NCI-H524 (cell line): ENCODE measurements around the gene WFS1.

ENCODE experiments used
- DNase-seq, 2 experiments: peaks; one replicate each; lab custom pipeline; 2025; lab: John Stamatoyannopoulos, UW

WFS1 gene

DNA sequence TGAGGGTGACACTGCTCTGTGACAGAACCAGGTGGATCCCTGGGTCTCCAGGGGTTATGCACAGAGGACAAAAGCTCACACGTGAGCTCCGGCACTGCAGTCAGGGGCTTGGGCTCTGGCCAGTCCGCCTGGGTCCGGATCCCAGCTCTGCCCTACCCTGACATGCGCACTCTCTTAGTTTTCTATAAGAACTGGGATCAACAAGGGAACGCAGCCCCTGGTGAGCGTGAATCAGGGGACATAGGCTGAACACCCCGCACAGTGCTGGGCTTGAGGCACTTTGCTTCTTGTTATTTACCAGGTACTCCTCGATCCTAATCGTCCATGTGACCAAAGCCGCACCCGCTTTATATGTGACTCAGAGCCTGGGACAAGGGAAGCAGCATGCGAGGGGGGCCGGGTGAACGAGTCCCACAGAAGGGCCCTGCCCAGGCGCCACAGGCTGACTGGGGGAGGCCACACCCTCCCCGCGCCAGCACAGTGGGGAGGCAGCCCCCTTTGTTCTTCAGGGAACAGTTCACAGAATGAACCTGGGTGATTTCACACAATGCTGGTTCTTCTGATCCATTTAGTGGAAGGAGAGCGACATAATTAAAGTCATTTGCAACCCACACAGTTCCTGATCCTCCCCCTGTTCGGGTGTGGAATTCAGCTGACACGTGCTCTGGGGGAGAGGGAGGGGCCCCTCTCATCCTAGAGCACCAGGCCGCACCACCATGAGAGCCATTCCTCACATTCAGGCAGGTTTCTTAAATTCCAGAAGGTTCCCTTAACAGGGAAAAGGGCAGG, 55.5 kb downstream of the WFS1 start:
- no peak for DNase-seq

DNA sequence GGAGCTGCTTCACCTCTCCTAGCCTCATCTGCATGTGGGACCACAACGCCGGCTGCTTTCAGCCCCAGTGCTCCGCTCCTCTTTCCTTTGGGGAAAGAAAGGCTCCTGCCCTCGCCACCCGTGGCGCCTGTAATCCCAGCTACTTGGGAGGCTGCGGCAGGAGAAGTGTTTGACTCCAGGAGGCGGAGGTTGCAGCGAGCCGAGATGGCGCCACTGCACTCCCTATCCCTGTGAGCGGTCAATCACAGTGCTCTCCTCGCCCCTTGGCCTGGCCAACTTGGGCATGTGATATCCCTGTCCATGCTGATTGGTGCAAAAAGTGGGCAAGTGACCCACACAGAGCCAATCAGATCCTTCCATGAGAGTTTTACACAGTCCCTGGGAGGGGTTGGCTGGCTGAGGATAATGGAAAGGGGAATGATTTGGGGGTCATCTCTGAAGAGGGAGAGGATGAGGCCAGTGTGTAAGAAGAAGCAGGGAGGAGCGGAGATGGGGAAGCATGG, 56.2 kb downstream of the WFS1 start:
- DNase-seq, result no peak

DNA sequence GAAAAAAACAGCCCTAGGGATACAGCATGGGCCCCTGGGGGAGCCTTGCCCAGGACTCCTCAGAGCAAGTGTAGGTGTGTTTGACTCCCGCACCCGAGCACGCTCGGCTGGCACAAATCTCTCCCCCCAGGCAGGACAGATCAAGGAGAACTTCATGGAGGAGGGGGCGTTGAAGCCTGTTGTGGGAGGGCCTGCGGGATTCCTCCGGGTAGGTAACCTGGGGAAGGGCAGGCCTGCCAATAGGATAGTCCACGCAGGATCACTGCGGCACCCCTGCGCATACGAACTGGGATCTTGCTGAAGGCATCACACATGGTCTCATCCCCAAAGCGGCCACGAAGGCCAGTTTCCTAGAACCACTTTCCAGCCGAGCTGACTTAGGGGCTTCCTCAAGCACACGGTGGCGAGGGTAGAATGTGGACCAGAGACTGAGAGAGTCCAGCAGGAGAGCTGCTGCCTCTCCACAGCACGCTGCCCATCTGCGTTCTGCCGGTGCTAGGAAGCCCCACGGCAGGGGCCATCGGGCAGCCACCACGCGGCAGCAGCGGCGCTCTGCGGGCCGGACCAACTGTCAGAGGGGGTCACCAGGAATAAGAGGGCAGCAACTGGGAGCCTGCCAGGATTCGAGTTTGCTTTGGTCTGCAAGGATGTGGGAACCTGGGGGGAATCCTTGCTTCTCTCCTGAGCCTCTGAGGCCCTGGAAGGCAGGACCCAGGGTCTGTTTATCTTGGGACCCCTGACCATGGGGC, 56.8 kb downstream of the WFS1 start:
- no peak for DNase-seq

DNA sequence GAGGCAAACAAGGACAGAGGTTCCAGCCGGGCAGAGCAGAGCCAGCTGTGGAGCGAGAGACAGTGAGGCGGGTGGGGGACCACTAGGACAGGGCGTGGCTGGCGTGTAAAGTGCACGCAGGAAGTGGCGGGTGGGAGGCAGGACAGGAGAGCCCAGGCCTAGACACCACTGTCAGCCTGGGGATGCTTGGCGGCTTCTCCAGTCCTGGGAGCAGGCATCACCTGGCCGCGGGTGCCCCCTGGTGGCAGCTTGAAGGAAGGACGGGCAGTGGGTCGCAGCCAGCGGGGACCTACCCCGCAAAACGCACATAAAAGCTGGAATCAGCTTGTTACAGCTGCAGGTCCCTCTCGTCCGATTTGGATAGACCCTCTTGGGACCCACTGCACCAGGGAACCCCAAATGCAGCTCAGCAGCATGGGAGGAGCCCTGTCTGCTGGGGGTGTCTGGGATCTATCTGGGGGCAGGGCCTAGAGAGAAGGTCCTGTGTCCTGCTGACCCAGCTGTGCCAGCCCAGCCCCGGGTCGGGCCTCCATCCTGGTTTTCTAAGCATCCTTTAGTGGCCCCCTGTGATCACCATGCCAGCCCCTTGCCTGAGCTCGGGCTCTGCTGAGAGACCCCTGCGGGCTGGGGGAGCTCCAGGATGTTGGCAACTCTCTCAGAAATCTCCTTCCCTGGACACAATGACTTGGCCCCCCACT, 57.7 kb downstream of the WFS1 start:
- peak; percentile 33 to 65 for DNase-seq

DNA sequence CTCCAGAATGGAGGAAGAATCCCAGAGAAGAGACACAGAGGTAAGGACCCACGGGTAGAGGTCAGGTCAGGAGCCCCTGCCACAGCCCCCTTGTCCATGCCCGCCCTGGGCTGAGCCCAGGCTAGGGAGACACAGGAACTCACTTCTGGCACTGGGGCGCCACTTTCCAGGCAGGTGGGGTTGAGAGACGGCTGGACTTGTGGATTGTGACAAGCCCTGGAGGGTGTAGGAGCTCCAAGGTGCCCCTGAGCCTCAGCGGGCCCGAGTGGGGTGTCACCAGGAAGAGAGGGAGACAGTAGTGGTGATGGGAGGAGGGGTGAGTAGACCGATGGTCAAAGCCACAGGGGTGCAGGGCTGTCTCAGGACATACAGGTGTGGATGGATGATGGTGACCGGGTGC, 58.9 kb downstream of the WFS1 start:
- DNase-seq, result no peak

DNA sequence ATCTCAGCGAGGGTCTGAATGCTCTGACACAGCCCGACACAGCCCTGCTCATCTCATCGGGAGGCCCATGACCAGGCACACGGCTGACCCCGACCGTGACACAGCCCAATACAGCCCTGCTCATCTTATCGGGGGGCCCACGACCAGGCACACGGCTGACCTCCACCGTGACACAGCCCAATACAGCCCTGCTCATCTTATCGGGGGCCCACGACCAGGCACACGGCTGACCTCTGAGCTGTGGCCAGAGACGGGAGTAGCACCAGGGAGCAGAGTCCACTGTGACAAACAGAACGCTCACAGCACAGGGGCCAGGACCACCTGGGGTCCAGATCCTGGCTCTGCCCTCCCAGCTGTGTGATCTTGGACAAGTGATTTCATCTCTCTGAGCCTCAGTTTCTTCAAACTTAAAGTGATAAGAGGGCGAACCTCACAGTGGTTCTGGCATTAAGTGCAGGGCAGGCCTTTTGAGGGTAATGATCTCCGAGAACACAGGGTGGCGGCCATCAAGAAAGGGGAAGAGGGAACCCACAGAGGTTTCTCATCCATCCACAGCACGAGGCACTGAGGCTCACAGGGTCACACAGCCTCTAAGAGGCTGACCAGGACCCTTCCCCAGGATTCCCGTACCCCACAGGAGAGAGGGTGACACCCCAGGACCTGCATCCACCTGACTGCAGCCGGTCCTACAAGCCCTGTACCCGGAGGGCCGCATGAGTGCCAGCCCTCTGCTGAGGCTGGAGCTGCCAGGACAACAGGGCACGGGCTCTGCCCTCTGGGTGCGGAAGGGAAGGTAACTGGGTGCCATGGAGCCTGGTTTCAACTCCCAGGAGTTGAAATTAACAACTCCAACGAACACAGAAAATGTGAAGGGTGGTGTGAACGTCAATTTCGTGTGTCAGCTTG, 60.1 kb downstream of the WFS1 start:
- no peak for DNase-seq

DNA sequence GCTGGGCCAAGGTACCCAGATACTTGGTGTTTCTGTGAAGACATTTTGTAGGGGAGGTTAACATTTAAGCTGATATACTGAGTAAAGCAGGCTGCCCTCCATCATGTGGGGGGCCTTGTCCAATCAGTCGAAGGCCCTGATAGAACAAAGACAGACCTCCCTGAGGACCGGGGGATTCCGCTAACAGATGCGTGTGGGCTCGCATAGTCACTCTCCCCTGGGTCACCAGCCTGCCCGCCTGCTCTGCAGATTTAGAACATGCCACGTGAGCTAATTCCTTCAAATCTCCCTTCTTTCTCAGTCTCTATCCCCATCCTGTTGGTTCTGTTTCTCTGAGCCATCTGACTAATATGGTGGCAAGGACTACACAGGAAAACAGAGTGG, 60.7 kb downstream of the WFS1 start:
- no peak for DNase-seq

DNA sequence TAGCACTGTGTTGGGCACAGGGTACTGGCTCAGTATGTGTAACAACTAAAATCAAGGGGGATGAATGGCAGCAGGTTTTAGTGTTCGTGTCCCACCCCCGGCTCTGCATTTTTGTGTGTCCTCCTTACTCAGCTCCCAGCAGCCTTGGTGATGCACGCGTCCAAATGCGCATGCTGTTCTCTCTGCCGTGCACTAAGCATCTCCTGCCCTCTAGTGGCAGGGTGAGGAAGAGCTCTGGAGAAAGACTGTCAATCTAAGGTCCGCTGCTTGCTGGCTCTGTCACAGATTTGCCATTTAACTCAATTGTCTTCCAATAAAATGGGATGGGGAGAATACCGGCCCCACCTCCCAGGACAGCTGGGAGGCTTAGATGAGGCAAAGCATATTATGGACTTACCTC, 61.4 kb downstream of the WFS1 start:
- peak in 1 of 2 experiments; percentile 47 for DNase-seq

DNA sequence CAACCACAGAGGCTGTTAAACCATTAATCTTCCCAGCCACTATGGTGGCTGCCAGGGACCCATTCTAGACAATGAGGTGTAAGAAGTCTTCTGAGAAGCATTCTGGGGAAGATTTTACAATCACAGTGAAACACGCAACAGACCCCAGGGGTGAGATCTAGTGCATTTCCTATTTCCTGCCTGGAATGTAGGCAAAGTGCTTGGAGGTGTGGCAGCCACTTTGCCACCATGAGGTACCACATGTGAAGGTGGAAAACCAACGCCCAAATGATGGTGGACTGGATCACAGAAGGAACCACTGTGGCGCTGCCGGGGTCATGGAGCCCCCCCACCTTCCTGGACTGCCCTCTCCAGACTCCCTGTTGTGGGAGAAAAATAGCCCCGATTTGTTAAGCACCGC, 61.8 kb downstream of the WFS1 start:
- DNase-seq, result no peak

DNA sequence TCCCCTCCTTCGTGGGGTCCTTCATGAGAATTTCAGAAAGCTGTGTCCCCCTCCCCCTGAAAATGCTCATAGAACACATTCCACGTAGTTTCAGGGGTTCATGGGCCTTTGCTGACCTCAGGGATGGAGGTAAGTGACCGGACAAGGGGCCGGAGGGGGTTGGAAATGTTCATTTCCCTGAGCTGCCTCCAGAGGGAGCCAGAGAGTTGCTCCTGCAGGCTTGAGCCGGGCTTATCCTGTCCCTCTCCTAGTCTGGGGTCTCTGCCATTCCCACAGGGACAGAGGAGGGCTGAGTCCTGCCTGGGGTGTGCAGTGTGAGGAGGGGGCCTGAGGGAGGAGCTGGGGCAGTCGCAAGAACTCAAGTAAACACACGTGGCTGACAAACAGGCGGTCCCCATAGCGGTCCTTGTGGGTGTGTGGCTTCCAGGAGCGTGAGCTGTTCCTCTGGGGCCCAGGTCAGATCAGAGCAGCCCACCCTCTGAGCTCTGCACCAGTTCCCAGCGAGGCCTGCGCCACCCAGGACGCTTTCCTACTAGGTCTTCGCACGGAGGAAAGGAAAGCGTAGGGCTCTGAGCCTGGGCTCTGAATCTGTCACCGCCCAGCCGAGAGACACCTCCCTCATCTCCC, 62.5 kb downstream of the WFS1 start:
- DNase-seq, result peak in 1 of 2 experiments; percentile 48

DNA sequence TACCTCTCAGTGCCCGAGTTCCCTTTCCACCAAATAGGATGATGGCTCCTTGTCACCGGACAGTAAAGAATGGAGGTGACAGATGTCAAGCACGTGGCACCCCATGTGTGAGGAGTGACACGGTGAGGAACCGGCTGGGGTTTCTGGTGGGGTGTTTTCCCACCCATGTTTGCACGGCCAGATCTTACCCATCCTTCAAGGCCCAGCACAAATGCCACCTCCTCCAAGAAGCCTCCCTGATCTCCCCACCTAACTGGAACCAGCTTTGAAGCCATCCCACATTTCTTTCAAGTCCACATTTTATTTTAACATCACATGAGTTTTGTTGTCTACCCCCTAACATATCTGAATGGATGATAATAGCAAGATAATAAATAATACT, 63.0 kb downstream of the WFS1 start:
- no peak for DNase-seq

DNA sequence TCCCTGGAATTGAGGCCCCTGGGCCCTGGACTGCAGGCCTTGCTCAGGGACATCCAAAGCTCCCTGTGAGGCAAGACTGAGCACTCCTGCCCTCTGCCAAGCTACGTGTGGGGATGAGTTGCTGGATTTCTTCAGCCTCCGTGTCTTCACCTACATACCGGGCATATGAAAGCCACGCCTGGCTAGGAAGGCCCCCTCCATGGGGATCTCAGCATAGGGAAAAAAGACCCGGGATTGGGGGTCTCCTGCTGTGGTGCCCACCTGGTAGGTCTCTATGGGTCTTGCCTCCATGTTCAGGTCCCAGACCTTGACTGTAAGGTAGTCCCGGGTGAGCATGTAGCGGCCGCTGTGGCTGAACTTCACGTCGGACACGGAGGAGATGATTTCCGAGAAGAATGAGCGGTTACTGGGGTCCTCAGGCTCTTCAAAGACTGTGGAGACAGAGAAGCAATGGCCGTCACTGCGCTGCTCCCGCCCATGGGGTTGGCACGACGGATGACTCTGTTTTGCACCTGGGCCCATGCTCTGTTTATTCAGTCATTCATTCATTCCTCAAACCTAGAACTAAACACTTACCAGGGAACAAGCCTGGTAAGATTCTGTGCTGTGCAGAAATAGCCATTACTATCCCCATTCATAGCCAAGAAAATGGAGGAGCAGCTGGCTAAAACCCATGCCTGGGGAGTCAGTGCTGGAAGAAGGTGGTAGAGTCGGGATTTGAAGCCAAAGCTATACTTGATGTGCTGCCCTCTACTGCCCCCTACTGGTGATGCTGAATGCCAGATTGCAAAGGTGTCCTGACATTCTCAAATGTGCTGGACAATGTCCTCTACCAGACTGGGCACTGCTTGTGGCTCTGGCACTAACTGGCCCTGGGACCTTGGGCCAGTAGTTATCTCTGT, 63.9 kb downstream of the WFS1 start:
- DNase-seq, result peak in 1 of 2 experiments; percentile 51

DNA sequence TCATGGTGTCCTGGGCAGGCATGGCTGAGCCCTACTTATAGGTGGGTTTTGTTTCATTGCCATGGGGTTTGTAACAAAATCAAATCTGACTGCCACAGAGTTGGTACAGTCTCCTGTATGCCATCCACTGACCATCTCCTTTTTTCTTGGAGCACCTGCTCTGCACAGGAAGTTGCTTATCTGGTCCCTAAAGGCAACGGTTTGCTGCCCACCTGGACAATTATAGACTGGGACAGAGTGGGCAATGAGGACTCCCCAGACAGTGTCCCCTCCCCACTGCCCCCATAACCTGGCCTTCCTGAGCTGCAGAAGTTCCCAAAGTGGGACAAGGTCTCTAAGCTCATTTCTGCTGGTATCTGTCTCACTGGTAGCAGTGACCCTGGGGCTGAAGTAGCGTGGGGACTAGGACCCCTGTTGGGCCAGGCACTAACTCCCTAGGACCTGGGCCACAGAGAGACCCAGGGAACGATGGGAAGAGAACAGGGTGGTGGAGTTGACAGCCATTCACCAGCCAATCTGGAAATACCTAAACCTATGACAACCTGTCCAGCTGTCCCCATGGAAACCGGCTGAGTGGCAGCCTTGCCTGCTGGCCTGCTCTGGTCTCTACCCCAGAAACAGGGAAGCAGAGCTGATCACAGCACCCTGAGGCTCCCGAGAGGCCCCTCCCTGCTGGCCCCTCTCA, 64.7 kb downstream of the WFS1 start:
- peak in 1 of 2 experiments; percentile 63 for DNase-seq

DNA sequence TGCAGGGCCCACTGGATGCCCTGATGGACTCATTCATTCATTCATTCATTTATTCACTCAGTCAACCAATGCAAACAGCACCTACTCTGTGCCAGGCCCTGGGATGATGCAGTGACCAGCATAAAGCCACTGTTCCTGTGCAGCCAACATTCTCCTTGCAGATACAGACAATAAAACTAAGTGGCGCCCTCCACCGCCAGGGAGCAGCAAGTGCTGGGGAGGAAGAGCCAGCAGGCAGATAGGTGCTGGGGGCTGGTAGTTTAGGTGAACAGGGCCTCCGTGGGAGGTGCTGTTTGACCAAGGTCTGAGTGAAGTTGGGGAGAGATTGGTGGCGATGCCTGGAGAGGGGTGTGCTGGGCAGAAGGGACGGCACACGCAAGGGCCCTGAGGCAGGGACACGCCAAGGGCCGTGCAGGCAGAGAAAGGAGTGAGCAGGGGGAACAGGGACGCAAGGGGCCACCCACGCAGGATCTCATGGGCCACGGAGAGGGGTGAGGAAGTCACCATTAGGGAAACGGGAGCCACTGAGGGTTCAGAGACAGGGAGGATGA, 65.5 kb downstream of the WFS1 start:
- peak; percentile 20 to 52 for DNase-seq

DNA sequence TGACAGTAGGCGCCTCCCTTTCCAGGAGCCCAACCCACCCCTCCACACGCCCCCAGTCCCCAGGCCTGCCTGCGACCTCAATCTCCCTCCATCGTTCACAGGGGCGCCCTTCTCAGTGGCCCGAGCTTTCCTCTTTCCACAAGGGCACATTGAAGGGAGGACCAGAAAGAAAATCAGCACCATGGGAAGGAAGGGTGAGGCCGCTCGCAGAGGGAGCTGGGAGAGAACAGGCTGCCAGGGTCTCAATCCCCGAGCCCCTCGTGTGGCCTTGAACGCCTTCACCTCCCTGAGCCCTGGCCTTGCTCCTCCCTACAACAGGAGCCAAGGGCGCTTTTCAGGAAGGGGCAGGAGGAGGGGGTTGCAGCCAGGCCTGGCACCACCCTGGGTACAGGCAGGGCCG, 66.5 kb downstream of the WFS1 start:
- DNase-seq, result no peak

DNA sequence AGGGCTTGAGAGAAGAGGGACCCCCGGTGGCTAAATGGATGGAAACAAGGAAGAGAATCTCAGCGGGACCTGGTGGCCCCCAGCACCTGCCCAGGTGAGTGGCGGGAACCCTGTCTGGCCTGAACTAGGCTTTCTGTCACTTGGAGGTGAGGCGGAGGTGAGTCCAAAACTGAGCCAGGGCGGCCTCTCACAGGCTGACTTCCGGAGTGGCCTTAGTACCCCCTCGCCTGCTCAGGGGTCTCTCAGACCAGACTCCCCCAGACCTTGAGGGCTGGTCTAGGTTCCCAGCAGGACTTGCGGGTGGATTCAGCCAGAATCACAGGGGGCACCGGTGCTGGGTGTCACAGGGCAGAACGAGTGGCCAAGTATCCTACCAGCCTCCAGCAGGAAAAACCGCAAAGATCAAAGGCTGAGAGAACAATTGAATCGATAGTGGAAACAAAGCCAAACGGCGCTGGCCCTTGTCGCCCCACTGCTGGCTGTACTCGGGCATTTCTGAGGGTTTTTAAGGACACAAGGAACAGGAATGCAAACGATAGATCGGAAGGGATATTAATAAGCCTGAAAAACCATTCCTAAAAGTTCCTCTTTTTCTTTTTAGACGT, 67.8 kb downstream of the WFS1 start:
- no peak for DNase-seq

DNA sequence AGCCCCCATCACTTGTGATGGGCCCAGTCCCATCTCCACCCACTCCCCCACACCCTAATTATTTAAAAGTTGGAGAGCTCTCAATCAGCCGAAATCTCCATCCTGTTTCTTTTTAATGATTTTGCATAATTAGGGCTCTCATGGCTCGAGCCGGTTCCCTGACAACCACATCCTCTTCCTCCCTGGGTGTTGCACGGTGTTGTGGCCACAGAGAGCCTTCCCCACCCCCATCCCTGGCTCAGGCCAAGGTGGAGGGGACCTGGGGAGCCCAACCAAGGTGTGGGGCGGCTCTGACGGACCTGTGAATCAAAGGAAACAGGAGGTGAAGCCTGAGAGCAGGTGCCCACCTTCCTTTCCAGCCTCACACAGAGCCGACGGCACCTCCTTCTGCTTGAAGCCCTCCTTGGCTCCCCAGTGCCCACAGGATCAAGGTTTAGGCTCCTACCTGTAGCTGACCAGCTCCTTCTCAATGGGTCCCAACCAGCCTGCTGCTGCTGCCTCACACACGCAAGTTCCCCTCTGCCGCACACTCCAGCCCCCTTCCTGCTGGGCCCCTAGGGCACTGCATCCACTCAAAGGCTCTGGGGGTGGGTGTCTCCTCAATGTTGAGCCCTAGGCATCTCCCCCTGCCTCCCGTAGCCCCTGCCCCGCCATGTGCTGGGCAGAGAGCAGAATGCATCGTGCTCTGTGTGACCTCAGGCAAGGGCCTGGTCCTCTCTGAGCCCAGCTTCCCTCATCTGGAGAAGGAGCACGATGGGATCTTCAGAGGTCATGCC, 68.7 kb downstream of the WFS1 start:
- DNase-seq, result no peak
